HepG2 (cell line): ENCODE measurements around the gene PLOD2. TPM values are rescaled to one million over a fixed set of nuclear protein-coding genes. Genes with fewer than 3 reads are reported as not detected.

ENCODE experiments used
- ATAC-seq: fragments of 200-7000 bp; cut with Tn5 transposase; 3 replicates; pipeline ENCODE4 v1.9.1; 2020; ENCODE audit warnings: mild to moderate bottlenecking, moderate library complexity
- BruUV-seq: library from RNA; stranded (reverse); fragments of 400-500 nt; replicated peaks from 2 replicates; lab custom pipeline; 2021; lab: Mats Ljungman, UMichigan
- CTCF ChIA-PET: fragments of 300-600 bp; formaldehyde crosslinking; extraction: SDS; loops from one replicate; lab custom pipeline; 2021; ENCODE audit warnings: low total read pairs, inconsistent platforms, low intra/inter-chr PET ratio; lab: Yijun Ruan, JAX
- POLR2A ChIA-PET: fragments of 350-600 bp; sonication (Branson Sonifier 250); formaldehyde crosslinking; loops from one replicate; lab custom pipeline; 2020; ENCODE audit warnings: antibody characterized with exemption, inconsistent platforms; lab: Yijun Ruan, JAX
- DNase-seq: peaks from one replicate; pipeline ENCODE4 v3.0.0-alpha.2; 2015; ENCODE audit warnings: low spot score
- FAIRE-seq: peaks from 3 replicates; lab custom pipeline; 2011; peaks lifted over from hg19 to GRCh38; lab: Jason Lieb, UNC
- H2AFZ ChIP-seq: one replicate; pipeline ENCODE4 v1.6.1; 2011; ENCODE audit warnings: low read length, inconsistent platforms
- H3K27ac ChIP-seq: fragments of 300-600 bp; 3 replicates; pipeline ENCODE4 v1.8.0; 2011; ENCODE audit warnings: mixed run types, mild to moderate bottlenecking, mixed read lengths, low read length, inconsistent platforms; ENCODE audit not compliant: insufficient read depth; ENCODE audit errors: extremely low read length
- H3K27me3 ChIP-seq, 2 experiments: fragments of 200-600 bp in 1 of 2; 2 replicates in 1 of 2; 3 replicates in 1 of 2; pipeline versions ENCODE4 v1.6.0 to v1.8.0; 2011; ENCODE audit warnings: low read length in 2 of 2, mild to moderate bottlenecking in 2 of 2, moderate library complexity in 2 of 2, inconsistent platforms in 1 of 2; ENCODE audit not compliant: insufficient read depth in 2 of 2, control insufficient read depth in 1 of 2
- H3K36me3 ChIP-seq, 2 experiments: fragments of 200-600 bp in 1 of 2; replicated peaks in 1 of 2; 2 replicates in 1 of 2; 3 replicates in 1 of 2; pipeline versions ENCODE4 v1.5.1 to v1.8.0; 2011; ENCODE audit warnings: low read length in 2 of 2, inconsistent platforms in 1 of 2; ENCODE audit not compliant: insufficient read depth in 2 of 2, control insufficient read depth in 1 of 2
- H3K4me1 ChIP-seq: 2 replicates; pipeline ENCODE4 v1.5.1; 2012; ENCODE audit warnings: low read length, inconsistent platforms; ENCODE audit not compliant: insufficient read depth
- H3K4me2 ChIP-seq: 2 replicates; pipeline ENCODE4 v1.6.0; 2011; ENCODE audit warnings: low read depth, low read length, inconsistent platforms
- H3K4me3 ChIP-seq, 3 experiments: fragments of 200-600 bp in 1 of 3; sonication (generic), shearing (Covaris generic) in 1 of 3; replicated peaks in 1 of 3; 2 replicates each; pipeline ENCODE4 v1.5.1; 2011 to 2016; ENCODE audit warnings: low read length in 3 of 3, inconsistent platforms in 2 of 3, low read depth in 2 of 3, mild to moderate bottlenecking in 2 of 3, control low read depth in 1 of 3, mixed read lengths in 1 of 3; ENCODE audit not compliant: insufficient read depth in 1 of 3
- H3K79me2 ChIP-seq: one replicate; pipeline ENCODE4 v1.6.1; 2011; ENCODE audit warnings: low read length, inconsistent platforms; ENCODE audit not compliant: insufficient read depth
- H3K9ac ChIP-seq: 2 replicates; pipeline ENCODE4 v1.6.0; 2011; ENCODE audit warnings: mild to moderate bottlenecking, low read depth, low read length, inconsistent platforms; ENCODE audit not compliant: insufficient read depth
- H3K9me3 ChIP-seq: 2 replicates; pipeline ENCODE4 v1.5.1; 2012; ENCODE audit warnings: mild to moderate bottlenecking, low read length
- H4K20me1 ChIP-seq: 2 replicates; pipeline ENCODE4 v1.6.0; 2011; ENCODE audit warnings: inconsistent platforms, mild to moderate bottlenecking, low read length, moderate library complexity; ENCODE audit not compliant: insufficient read depth
- CBX5 ChIP-seq: sonication (generic); formaldehyde crosslinking; IDR thresholded peaks from 2 replicates; pipeline ENCODE4 v1.4.0; 2020; ENCODE audit warnings: missing genetic modification reagents, borderline replicate concordance
- GZF1 ChIP-seq: sonication (generic); formaldehyde crosslinking; IDR thresholded peaks from 2 replicates; pipeline ENCODE4 v1.5.1; 2020; ENCODE audit warnings: mild to moderate bottlenecking, missing genetic modification reagents
- MAFF ChIP-seq: IDR thresholded peaks from 2 replicates; pipeline ENCODE4 v1.6.1; 2011; ENCODE audit warnings: low read depth, low read length, improper control_type of control experiment
- MAFK ChIP-seq, 2 experiments: IDR thresholded peaks in 1 of 2; conservative IDR thresholded peaks in 1 of 2; 2 replicates each; pipeline ENCODE4 v1.6.1; 2011; ENCODE audit warnings: improper control_type of control experiment in 2 of 2, low read length in 2 of 2
- MEF2D ChIP-seq: sonication (generic); formaldehyde crosslinking; IDR thresholded peaks from 2 replicates; pipeline ENCODE4 v1.5.1; 2020; ENCODE audit warnings: mild to moderate bottlenecking, missing genetic modification reagents
- MTF1 ChIP-seq: sonication (generic); formaldehyde crosslinking; IDR thresholded peaks from 2 replicates; pipeline ENCODE4 v1.5.0; 2020; ENCODE audit warnings: missing genetic modification reagents
- NFIC ChIP-seq: IDR thresholded peaks from 2 replicates; pipeline ENCODE4 v1.6.1; 2012; ENCODE audit warnings: mild to moderate bottlenecking, low read length, inconsistent platforms
- NR2C2 ChIP-seq: sonication (generic); formaldehyde crosslinking; IDR thresholded peaks from 2 replicates; pipeline ENCODE4 v1.4.0; 2020; ENCODE audit warnings: missing genetic modification reagents, mild to moderate bottlenecking, moderate library complexity, borderline replicate concordance
- RBM22 ChIP-seq: fragments of 200-400 bp; formaldehyde crosslinking; optimal IDR thresholded peaks from 2 replicates; pipeline ENCODE3; 2017; ENCODE audit warnings: mild to moderate bottlenecking, low read length, moderate library complexity
- ZNF160 ChIP-seq: sonication (generic); formaldehyde crosslinking; IDR thresholded peaks from 2 replicates; pipeline ENCODE4 v1.8.0; 2022; ENCODE audit warnings: mild to moderate bottlenecking, inconsistent platforms, missing genetic modification reagents
- ZNF260 ChIP-seq: sonication (generic); formaldehyde crosslinking; IDR thresholded peaks from 2 replicates; pipeline ENCODE4 v1.4.0; 2020; ENCODE audit warnings: missing genetic modification reagents, low read depth, mild to moderate bottlenecking, borderline replicate concordance
- ZNF335 ChIP-seq: sonication (generic); formaldehyde crosslinking; IDR thresholded peaks from 2 replicates; pipeline ENCODE4 v1.4.0; 2020; ENCODE audit warnings: missing genetic modification reagents
- WGBS: methylation state at CpG from one replicate; pipeline ENCODE4 v1.1.6; 2017; ENCODE audit warnings: low lambda C conversion rate; 5-methylcytosine and 5-hydroxymethylcytosine counted together
- in situ Hi-C: cut with HindIII; loops from 2 replicates; pipeline ENCODE4 v1.10.0; 2017; ENCODE audit warnings: low pct_unique_long_range_greater_than_20kb; ENCODE audit not compliant: extremely low pct_ligation_motif_present
- intact Hi-C: fragments of 100-400 bp; cut with micrococcal nuclease; formaldehyde crosslinking; loops from one replicate; pipeline ENCODE4 v1.10.0; 2022; ENCODE audit not compliant: unreplicated experiment
- polyA plus RNA-seq, 8 experiments: library from polyadenylated mRNA; depleted of rRNA in 3 of 8; stranded (reverse) in 7 of 8; unstranded in 1 of 8; fragments of >200 nt; fragmentation: Illumina TruSeq in 4 of 8; extraction: Trizol in 4 of 8; gene quantifications; 2 replicates each; pipeline versions ENCODE4 v1.2.1 to v1.2.3, GENCODE V29; 2011 to 2016; ENCODE audit warnings: low read depth in 4 of 8, missing spikeins in 1 of 8, mixed read lengths in 1 of 8; ENCODE audit not compliant: insufficient read depth in 1 of 8
- total RNA-seq, 5 experiments: library from RNA; depleted of rRNA; stranded (reverse); fragments of >200 nt; fragmentation: Illumina TruSeq; extraction: Trizol; gene quantifications; 2 replicates each; pipeline ENCODE4 v1.2.3, GENCODE V29; 2016; ENCODE audit warnings: low read depth in 1 of 5
- TF ChIP-seq, protein P1 (sequence below): sonication (generic); formaldehyde crosslinking; IDR thresholded peaks from 2 replicates; pipeline ENCODE4 v1.4.0; 2020; ENCODE audit warnings: mild to moderate bottlenecking, missing genetic modification reagents
- TF ChIP-seq, protein P2 (sequence below): sonication (generic); formaldehyde crosslinking; IDR thresholded peaks from 2 replicates; pipeline ENCODE4 v1.4.0; 2020; ENCODE audit warnings: mild to moderate bottlenecking, missing genetic modification reagents
- TF ChIP-seq, protein P3 (sequence below): sonication (generic); formaldehyde crosslinking; IDR thresholded peaks from 2 replicates; pipeline ENCODE4 v1.5.0; 2020; ENCODE audit warnings: missing genetic modification reagents

PLOD2 gene
- total and polyA plus RNA-seq, 2 of the 13 experiments (the other 11 are each of a cell fraction or from before 2014, with no cell fraction given): 107 to 161 TPM

GRCh38 chr3:146085678-146086077 is 75.3 kb downstream of the PLOD2 start:
- ATAC-seq: no peak
- Histone ChIP-seq H3K27me3 (no peaks in the 10 kb centered on the region), H2AFZ (no peak overlapping the region), H3K4me1 (no peaks in the 10 kb centered on the region), H3K9ac (no peak overlapping the region), H3K79me2 (peaks cover 3% of the 10 kb centered on the region), H3K27ac (no peak overlapping the region), H3K9me3 (no peaks in the 10 kb centered on the region), H3K4me3 (no peak overlapping the region), H4K20me1 (peaks cover 8% of the 10 kb centered on the region; the same call in 1 of the 2 replicates), H3K36me3 (peaks cover 4 to 30% of the 10 kb centered on the region in 2 experiments; a peak in 4 of 5 replicates), H3K4me2 (no peak overlapping the region)
- ChIA-PET CTCF (no interaction called here), POLR2A (no interaction called here)
- WGBS: 67% methylated on average over 2 of the region's 2 CpGs
- in situ Hi-C loops (no loop called here), intact Hi-C loops (no loop called here)
- DNase-seq: no peak
- BruUV-seq: no TSS peak
- no peak for FAIRE-seq
- TF ChIP-seq RBM22: peak; percentile 82
- peak; percentile 40; the same call in 1 of the 2 replicates for TF ChIP-seq MAFF
- no peak for TF ChIP-seq NFIC
- no peak for TF ChIP-seq NR2C2 (CRISPR knock-in tag)
- TF ChIP-seq GZF1: no peak
- no peak for TF ChIP-seq MEF2D (CRISPR knock-in tag)
- TF ChIP-seq, protein P1, sequence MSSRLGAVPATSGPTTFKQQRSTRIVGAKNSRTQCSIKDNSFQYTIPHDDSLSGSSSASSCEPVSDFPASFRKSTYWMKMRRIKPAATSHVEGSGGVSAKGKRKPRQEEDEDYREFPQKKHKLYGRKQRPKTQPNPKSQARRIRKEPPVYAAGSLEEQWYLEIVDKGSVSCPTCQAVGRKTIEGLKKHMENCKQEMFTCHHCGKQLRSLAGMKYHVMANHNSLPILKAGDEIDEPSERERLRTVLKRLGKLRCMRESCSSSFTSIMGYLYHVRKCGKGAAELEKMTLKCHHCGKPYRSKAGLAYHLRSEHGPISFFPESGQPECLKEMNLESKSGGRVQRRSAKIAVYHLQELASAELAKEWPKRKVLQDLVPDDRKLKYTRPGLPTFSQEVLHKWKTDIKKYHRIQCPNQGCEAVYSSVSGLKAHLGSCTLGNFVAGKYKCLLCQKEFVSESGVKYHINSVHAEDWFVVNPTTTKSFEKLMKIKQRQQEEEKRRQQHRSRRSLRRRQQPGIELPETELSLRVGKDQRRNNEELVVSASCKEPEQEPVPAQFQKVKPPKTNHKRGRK: no peak
- no peak for TF ChIP-seq ZNF335 (CRISPR knock-in tag)
- no peak for TF ChIP-seq ZNF260 (CRISPR knock-in tag)
- no peak for TF ChIP-seq ZNF160 (CRISPR knock-in tag)
- TF ChIP-seq MTF1 (CRISPR knock-in tag): no peak
- TF ChIP-seq, protein P2, sequence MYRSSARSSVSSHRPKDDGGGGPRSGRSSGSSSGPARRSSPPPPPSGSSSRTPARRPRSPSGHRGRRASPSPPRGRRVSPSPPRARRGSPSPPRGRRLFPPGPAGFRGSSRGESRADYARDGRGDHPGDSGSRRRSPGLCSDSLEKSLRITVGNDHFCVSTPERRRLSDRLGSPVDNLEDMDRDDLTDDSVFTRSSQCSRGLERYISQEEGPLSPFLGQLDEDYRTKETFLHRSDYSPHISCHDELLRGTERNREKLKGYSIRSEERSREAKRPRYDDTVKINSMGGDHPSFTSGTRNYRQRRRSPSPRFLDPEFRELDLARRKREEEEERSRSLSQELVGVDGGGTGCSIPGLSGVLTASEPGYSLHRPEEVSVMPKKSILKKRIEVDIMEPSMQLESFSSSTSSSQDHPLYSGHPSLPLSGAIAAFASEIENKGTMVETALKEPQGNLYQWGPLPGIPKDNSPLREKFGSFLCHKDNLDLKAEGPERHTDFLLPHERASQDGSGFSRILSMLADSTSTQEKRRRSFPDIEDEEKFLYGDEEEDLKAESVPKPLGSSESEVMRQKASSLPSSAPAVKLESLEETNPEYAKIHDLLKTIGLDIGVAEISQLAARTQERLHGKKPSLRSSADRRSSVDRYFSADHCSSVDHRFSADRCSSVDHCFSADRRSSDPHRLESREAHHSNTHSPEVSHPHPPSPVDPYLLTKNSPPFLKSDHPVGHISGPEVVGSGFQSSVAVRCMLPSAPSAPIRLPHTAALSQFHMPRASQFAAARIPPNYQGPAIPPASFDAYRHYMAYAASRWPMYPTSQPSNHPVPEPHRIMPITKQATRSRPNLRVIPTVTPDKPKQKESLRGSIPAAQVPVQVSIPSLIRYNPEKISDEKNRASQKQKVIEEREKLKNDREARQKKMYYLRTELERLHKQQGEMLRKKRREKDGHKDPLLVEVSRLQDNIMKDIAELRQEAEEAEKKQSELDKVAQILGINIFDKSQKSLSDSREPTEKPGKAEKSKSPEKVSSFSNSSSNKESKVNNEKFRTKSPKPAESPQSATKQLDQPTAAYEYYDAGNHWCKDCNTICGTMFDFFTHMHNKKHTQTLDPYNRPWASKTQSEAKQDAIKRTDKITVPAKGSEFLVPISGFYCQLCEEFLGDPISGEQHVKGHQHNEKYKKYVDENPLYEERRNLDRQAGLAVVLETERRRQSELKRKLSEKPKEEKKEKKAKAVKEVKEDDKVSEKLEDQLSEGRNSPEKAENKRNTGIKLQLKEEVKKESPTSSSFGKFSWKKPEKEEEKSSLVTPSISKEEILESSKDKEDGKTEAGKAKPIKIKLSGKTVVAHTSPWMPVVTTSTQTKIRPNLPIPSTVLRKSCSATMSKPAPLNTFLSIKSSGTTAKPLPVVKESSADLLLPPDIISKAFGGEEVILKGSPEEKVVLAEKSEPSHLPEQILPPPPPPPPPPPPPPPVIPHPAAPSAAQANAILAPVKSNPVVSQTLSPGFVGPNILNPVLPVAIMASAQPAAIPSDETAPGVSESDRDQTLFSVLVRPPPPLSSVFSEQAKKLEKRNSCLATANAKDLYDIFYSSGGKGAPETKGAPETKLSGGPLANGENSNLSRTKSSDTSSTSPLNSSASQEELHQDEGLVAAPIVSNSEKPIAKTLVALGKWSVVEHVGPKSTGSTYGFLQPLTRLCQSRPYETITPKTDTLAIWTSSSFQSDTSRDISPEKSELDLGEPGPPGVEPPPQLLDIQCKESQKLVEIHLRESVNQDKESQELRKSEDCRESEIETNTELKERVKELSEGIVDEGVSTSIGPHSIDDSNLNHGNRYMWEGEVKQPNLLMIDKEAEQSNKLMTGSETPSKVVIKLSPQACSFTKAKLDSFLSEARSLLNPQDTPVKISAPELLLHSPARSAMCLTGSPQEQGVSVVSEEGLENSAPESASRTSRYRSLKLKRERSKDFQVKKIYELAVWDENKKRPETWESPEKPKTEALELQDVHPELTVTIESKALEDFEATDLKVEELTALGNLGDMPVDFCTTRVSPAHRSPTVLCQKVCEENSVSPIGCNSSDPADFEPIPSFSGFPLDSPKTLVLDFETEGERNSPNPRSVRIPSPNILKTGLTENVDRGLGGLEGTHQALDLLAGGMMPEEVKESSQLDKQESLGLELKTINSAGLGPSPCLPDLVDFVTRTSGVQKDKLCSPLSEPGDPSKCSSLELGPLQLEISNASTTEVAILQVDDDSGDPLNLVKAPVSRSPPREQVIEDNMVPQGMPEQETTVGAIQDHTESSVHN (CRISPR knock-in tag): no peak
- no peak for TF ChIP-seq CBX5
- TF ChIP-seq MAFK (conservative IDR thresholded peaks at IDR 0.05 in 1 of 2, IDR thresholded peaks at IDR 0.05 in 1 of 2; ENCODE audit: low read length in 2 of 2): peak; percentile 23 to 56; a peak in 3 of 4 replicates
- TF ChIP-seq, protein P3, sequence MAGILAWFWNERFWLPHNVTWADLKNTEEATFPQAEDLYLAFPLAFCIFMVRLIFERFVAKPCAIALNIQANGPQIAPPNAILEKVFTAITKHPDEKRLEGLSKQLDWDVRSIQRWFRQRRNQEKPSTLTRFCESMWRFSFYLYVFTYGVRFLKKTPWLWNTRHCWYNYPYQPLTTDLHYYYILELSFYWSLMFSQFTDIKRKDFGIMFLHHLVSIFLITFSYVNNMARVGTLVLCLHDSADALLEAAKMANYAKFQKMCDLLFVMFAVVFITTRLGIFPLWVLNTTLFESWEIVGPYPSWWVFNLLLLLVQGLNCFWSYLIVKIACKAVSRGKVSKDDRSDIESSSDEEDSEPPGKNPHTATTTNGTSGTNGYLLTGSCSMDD (CRISPR knock-in tag): no peak
